Ecto neural progenitor cell (in vitro differentiated cells): Measurements from ENCODE around the gene OR52H1.

ENCODE experiments used
- DNase-seq: peaks from one replicate; pipeline ENCODE4 v3.0.0-alpha.2; 2018; ENCODE audit warnings: low spot score

Gene OR52H1

GRCh38 chr11:5531053-5531831 is 17.1 kb downstream of the OR52H1 start:
- DNase-seq, result no peak

- DNase-seq, result no peak
Observed at GRCh38 chr11:5528495-5528894, 19.8 kb downstream of the OR52H1 start.

DNA sequence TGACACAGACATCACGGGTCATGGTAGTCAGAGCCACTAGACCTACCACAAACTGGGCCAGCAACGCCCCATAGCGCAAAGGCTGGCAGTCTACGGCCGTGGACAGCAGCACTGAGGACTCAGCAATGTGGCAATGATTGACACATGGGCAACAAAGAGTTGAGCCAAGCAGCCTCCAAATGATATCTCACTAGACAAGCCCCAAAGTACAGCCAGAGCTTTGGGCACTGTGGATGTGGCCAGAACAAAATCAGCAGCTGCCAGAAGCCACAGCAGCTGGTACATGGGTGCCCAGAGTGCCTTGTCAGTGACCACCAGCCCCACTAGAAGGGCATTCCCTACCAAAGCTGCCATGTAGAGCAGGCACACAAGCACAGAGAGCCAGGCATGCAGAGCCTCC is 20.6 kb downstream of the OR52H1 start:
- no peak for DNase-seq

DNA sequence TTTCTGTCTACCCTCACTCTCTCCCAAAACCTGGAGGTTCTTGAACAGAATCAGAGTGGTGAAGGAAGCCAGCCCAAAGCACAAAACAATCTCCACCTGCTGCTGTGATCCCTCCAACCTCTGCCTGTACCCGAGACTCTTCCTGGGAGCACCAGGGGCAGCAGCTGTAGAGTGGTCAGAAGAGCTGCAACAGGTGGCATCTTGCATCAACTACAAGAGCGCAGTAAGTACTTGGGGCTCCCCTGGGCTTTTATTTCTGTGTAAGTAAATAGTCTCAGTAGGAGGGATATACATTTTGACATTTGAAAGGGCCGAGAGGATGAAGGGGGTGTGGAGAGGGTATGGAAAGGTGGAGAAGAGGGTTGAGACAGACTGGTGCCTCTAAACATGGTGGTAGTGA is 23.6 kb downstream of the OR52H1 start:
- no peak for DNase-seq

DNA sequence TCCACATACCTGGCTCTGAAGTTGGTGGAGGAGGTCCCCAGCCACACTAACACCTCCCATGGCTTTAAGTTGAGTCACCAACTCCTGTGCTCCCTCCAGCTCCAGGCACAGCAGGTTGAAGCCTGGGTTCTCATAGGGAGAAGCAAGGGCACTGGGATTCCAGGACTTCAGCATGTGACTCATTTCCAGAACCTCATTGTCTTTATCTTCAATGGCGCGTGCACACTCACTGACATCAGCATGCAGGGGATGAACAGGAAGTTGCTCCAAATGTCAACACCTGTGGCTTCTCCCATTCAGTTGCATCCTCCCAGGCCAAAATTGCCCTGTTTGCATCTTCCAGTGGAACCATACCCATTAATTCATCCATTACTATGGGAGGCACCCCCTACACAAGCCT is 26.0 kb downstream of the OR52H1 start:
- no peak for DNase-seq

DNA sequence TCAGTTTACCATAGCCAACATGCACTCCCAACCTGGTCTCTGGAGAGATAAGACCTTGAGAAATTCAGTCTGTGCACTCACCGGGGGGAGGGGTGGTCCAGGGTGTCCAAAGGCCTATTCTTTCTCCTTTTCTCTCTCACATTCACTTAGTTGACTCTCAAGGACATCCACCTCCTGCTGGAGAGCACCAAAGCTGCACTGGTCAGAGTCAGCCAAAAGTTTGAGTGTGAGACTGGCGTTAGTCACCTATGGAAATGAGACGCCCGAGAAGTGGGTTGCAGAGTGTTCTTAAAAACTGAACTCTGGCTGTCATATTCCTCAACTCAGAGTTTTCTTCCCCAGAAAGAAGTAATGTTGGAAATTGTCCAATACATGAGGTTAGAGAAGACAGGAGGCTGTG is 26.8 kb downstream of the OR52H1 start:
- DNase-seq, result no peak

GRCh38 chr11:5516599-5516998 is 31.7 kb downstream of the OR52H1 start, which contains the start of gene UBQLNL:
UBQLNL (minus strand) TSS chr11:5516699; CDS start chr11:5516441, 258 bp downstream.
- no peak for DNase-seq

DNA sequence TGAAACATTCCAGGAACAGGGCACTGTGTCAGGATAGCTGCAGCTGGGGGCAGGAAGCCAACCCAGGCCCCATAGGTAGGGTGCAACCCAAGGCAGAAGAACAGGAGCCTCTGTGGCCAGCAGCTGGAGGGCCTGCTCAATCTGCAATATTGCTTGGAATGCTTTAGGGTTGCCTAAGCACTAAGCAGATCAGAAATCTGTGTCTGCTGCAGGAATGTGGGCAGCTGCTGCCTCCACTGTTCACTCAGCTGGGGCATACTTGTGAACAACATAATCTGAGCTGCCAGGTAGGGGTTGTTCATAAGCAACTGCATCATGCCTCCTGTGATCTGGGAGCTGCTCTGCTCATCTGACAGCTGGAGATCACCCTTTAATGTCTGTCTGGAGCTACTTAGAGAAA is 33.5 kb downstream of the OR52H1 start:
- no peak for DNase-seq

GRCh38 chr11:5509803-5510202 is 38.5 kb downstream of the OR52H1 start, which contains the start of gene UBQLN3:
UBQLN3 (minus strand) TSS chr11:5509957; CDS start chr11:5509558, 399 bp downstream.
- DNase-seq, result no peak

DNA sequence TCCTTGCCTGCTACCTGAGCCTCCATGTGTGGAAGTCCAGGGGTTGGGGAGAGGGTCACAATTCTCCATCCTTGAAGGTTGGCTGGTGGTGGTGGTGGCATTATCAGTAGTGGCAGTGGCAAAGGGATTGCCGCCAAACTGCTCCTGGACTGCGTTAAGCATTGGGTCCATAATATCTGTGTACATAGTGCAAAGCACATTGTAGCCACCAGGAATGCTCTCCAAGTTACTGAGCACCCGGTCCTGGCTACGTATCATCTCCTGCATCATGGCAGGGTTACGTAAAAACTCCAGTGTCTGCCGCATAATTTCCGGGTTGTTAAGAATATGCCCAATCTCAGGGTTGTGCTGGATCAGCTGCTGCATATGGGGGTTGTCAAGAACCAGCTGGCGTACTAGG is 39.7 kb downstream of the OR52H1 start:
- DNase-seq, result no peak

GRCh38 chr11:5507933-5508305 is 40.4 kb downstream of the OR52H1 start:
- DNase-seq, result no peak

DNA sequence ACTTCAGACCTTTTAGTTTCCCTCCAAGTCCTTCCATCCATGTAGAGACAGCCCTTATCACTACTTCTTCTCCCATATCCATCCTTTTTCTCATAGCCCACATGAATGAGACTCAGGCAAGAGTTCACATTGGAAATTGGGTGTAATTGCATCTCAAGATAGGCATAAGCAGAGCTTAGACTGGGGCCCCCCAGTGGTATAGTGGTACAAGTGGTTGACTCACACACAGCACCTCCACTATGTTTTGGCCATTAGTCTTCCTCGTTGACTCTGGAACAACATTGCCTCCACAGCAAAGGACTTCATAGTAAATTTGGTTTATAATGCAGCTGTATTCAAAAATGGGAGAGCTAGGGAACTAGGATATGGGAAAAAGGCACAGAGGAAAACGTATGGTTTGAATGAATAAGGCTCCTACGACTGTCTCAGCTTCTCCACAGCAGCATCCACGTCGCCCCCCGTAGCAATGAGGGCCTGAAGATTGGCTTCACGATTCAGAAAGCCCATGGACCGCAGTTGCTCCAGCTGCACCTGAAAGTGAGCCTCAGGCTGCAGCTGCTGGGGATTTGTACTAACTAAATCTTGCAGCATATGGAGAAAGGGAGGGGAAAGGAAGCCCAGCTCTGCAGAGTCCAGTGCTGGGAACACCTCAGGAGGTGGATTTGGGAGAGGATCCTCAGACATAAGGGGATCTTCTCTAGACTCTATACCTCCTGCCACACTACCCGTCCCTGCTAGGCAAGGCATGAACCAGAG is 41.0 kb downstream of the OR52H1 start:
- DNase-seq, result no peak

- no peak for DNase-seq
Observed at GRCh38 chr11:5505363-5506048, 42.8 kb downstream of the OR52H1 start.

DNA sequence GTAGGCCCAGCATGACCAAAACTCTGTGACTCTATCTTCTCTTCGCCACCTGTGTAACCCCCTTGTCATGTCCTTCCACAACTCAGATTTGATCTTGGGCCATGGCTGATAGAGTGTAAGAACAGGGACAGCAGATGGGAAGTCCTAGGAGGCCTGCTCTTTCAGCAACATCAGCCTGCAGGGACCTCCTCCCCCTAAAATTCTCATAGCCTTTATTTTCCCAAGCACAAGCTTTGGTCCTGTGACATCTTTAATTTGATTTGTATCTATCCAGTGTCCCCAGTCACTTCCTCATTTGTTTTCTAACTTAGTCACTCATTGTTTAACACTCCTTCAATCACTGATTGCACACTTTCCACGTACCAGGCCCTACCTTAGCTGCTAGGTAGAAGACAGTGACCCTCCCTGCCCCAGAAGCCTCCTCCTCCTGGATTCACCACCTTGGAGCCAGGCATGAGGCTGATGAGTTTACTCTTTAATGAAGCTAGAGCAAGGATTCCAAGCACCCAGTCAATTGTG is 43.9 kb downstream of the OR52H1 start:
- DNase-seq, result no peak

DNA sequence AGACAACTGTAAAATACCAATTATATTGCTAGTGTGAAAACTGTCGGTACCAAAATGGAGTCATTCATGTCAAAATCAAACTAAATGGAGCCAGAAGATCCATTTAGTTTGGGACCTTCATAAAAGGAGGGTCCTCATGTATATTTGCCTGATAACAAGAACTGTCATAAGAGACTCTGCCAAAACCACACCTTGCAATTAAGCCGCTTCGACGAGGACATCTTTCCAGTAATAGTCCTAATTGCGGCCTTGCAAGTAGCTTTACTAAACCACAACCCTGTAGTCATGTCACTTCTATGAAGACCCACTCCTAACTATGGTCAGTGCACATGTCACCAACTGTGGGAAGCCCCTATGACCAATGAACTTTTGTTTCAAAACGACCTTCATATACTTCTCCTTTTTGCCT is 47.9 kb downstream of the OR52H1 start:
- no peak for DNase-seq

DNA sequence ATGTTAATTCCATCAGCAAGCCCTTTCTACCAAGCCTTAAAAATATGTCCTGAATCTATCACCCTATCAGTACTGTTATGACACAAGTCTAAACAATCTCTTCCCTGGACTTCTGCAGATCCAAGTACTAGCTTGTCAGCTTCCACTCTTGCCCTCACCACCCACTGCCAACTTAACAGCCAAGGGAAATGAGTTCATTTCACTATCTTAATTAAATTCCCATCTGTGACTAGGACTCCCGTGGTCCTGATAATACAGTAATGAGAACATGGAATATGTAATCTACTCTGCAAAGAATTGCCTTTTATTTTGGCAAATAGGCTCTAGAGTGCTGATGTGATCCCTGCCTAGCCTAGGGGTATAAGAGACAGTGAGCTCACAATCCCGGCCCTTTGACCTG is 48.7 kb downstream of the OR52H1 start:
- DNase-seq, result no peak
